Midbrain (tissue), 1 donor: ENCODE results near the gene HMOX1.
"Not testable (repeated sequence)": the region's sequence is repeated elsewhere in the genome, so short reads cannot be mapped to it uniquely, and the experiment has no call there.

Source experiments
- DNase-seq: peaks from one replicate; lab custom pipeline; 2025; lab: John Stamatoyannopoulos, UW

Gene HMOX1

GRCh38 chr22:35350539-35351503 is 30.1 kb upstream of the HMOX1 start:
- DNase-seq: peak; percentile 75

- peak; percentile 46 for DNase-seq
Observed at GRCh38 chr22:35352214-35353111, 28.4 kb upstream of the HMOX1 start.

- DNase-seq: peak; percentile 6
Observed at GRCh38 chr22:35353318-35353717, 27.6 kb upstream of the HMOX1 start.

- no peak for DNase-seq
Observed at GRCh38 chr22:35354068-35354467, 26.8 kb upstream of the HMOX1 start.

GRCh38 chr22:35357883-35358621 is 22.8 kb upstream of the HMOX1 start:
- no peak for DNase-seq

- DNase-seq: no peak
Observed at GRCh38 chr22:35359380-35360065, 21.4 kb upstream of the HMOX1 start.

- no peak for DNase-seq
Observed at GRCh38 chr22:35361001-35361558, 19.8 kb upstream of the HMOX1 start.

GRCh38 chr22:35363566-35364086 is 17.3 kb upstream of the HMOX1 start:
- DNase-seq: no peak

- not testable (repeated sequence) for DNase-seq
Observed at GRCh38 chr22:35364230-35364629, 16.7 kb upstream of the HMOX1 start.

- DNase-seq: no peak
Observed at GRCh38 chr22:35367331-35367886, 13.5 kb upstream of the HMOX1 start.

GRCh38 chr22:35368386-35368785 is 12.5 kb upstream of the HMOX1 start:
- no peak for DNase-seq

- DNase-seq: no peak
Observed at GRCh38 chr22:35369996-35370395, 10.9 kb upstream of the HMOX1 start.

- no peak for DNase-seq
Observed at GRCh38 chr22:35373781-35374180, 7.1 kb upstream of the HMOX1 start.

- no peak for DNase-seq
Observed at GRCh38 chr22:35375031-35375430, 5.9 kb upstream of the HMOX1 start.

- no peak for DNase-seq
Observed at GRCh38 chr22:35375526-35375925, 5.4 kb upstream of the HMOX1 start.

- DNase-seq: peak; percentile 88
Observed at GRCh38 chr22:35376728-35377472, 4.0 kb upstream of the HMOX1 start.

- peak; percentile 7 for DNase-seq
Observed at GRCh38 chr22:35377735-35378134, 3.2 kb upstream of the HMOX1 start.

- DNase-seq: no peak
Observed at GRCh38 chr22:35378621-35379020, 2.3 kb upstream of the HMOX1 start.

GRCh38 chr22:35379146-35379993 is 1.5 kb upstream of the HMOX1 start:
- no peak for DNase-seq
